GM19240 (cell line): ENCODE results near the gene ARL5C.

ENCODE experiments used
- DNase-seq: peaks from one replicate; pipeline ENCODE4 v3.0.0; 2011; ENCODE audit warnings: low spot score; ENCODE audit not compliant: insufficient read length

Gene ARL5C

DNA sequence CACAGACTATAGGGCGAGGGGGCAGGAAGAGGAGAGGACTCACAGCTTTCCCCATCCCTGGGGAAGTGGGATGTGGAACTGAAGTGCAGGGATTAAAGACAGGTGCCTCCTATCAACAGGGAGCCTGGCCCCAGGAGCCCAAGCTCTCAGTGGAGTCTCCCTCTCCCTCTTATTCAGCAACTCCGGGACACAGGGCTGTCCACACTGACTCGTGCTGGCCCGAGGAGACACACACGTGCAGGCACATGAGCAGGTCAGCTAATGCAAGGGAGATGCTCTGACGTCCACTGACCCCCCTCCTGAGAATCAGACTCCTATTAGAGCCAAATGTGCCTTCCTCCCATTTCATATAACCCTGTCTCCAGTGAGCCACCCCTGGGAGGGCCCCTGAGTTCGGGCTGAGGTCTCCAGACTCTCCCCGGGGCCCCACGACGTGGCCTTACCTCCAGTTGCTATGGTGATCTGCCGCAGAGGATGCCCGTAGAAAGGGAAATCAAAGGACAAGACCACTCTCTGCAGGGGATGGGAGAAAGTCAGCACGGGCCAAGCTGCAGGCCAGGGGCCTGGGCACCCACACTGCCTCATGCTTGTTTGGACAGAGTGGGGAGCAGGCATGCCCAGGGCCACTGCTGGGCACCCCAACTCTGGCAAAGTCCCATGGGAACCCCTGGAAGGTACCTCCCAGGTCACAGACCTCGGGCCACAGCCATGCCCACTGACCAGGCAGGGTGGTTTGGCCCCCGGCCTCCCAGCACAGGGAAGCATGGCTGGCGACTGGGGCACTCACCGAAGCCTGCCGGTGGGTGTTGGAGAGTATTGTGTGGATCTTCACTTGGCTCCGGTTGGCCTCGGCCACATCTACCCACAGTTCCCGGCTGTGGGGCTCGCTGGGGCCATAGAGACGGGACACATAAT is 57.2 kb downstream of the ARL5C start:
- DNase-seq: no peak

DNA sequence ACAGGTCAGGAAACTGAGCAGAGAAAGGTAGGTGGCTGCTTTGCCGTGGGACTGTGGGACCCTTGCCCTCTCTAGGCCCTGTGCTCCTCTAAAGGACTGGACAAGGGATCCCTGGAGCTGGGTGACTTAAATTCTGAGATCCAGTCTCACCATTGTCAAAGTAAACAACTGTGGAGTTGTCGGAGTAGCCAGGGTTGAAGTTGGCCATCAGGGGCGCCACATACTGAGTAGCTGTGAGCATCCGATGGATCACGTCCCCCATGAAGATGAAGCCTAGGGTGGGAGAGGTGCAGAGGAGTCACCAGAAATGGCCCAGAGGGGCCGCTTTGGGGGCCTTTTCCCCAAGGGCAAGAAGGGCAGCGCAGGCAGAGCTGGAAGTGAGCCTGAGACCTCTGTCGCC is 58.0 kb downstream of the ARL5C start:
- DNase-seq: no peak

DNA sequence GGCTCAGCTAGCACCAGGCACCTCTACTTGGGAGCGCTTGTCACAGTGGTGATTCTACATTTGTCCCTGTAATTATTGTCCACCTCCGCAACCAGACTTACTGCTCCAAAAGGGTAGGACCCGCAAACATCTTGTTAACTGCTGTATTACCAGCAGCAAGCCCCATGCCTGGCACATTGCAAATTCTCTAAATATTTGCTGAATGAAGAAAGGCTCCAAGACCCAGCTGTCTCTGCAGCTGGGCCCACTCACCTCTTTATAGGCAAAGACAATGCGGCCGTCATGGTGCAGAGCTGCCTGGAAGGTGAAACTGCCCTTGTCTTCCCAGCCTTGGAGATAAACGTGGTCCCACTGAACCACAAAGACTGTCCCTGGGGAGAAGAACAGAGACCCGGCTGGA is 58.8 kb downstream of the ARL5C start:
- no peak for DNase-seq
